Medulla oblongata (tissue), 1 donor: ENCODE data around the gene NUP43.
"Not testable (repeated sequence)": the region's sequence is repeated elsewhere in the genome, so short reads cannot be mapped to it uniquely, and the experiment has no call there.

Source experiments
- DNase-seq: peaks from one replicate; pipeline ENCODE4 v3.0.0-alpha.2; 2015; ENCODE audit errors: extremely low spot score

Gene NUP43

GRCh38 chr6:149691201-149691600 lies 55.1 kb downstream of the NUP43 start:
- no peak for DNase-seq

GRCh38 chr6:149686230-149686629 lies 60.1 kb downstream of the NUP43 start:
- DNase-seq = no peak

GRCh38 chr6:149683256-149683859 lies 63.0 kb downstream of the NUP43 start:
- no peak for DNase-seq

GRCh38 chr6:149681845-149682244 lies 64.5 kb downstream of the NUP43 start:
- not testable (repeated sequence) for DNase-seq

- no peak for DNase-seq
Measured at GRCh38 chr6:149681209-149681608, 65.1 kb downstream of the NUP43 start.

GRCh38 chr6:149680503-149680902 lies 65.8 kb downstream of the NUP43 start:
- DNase-seq = no peak
